Right lobe of liver (tissue), 6 donors: Measurements from ENCODE around the gene IGLL5. TPM values are rescaled to one million over a fixed set of nuclear protein-coding genes. Genes with fewer than 3 reads are reported as not detected.

Source experiments
- ATAC-seq, 4 donors: fragments of 200-7000 bp; cut with Tn5 transposase; one replicate each; pipeline ENCODE4 v1.9.1; 2020; ENCODE audit warnings: mild to moderate bottlenecking in 4 of 4, moderate library complexity in 4 of 4
- DNase-seq, 3 donors: peaks; one replicate each; pipeline ENCODE4 v3.0.0-alpha.2; 2020
- H3K27ac ChIP-seq, 3 donors: fragments of 200-600 bp; one replicate each; pipeline ENCODE4 v1.8.0; 2022
- H3K27me3 ChIP-seq, 2 donors: fragments of 200-600 bp; one replicate each; pipeline ENCODE4 v1.8.0; 2022
- H3K36me3 ChIP-seq, 4 donors: fragments of 200-600 bp; sonication (generic) in 1 of 4; one replicate each; pipeline versions ENCODE4 v1.5.1 to v1.8.0; 2017 to 2022; ENCODE audit warnings: control low read depth in 1 of 4
- H3K4me1 ChIP-seq, 4 donors: fragments of 200-600 bp; sonication (generic) in 1 of 4; one replicate each; pipeline versions ENCODE4 v1.5.1 to v1.8.0; 2017 to 2022; ENCODE audit warnings: control low read depth in 1 of 4
- H3K4me3 ChIP-seq, 3 donors: fragments of 200-600 bp; one replicate each; pipeline ENCODE4 v1.8.0; 2022
- H3K9me3 ChIP-seq, 4 donors: fragments of 200-600 bp; sonication (generic) in 1 of 4; one replicate each; pipeline versions ENCODE4 v1.5.1 to v1.8.0; 2017 to 2022; ENCODE audit warnings: control low read depth in 1 of 4
- POLR2A ChIP-seq: fragments of 450-650 bp; IDR thresholded peaks from one replicate; pipeline ENCODE4 v1.6.1; 2017; ENCODE audit warnings: antibody characterized with exemption, mild to moderate bottlenecking
- WGBS: methylation state at CpG from one replicate; pipeline ENCODE4 v1.1.6; 2018; ENCODE audit warnings: low coverage, low lambda C conversion rate; ENCODE audit not compliant: insufficient coverage; ENCODE audit errors: missing lambda C conversion rate; 5-methylcytosine and 5-hydroxymethylcytosine counted together
- intact Hi-C, 2 donors: fragments of 100-400 bp; cut with DNase I; formaldehyde crosslinking; loops; one replicate each; pipeline versions ENCODE4 v1.11.2 to v1.14.1; 2022
- total RNA-seq, 6 experiments: library from RNA; depleted of rRNA in 2 of 6; stranded (reverse); fragments of >200 nt in 2 of 6; fragmentation: NEBNext Ultra II Directional in 3 of 6; extraction: Animal tissue kit (Norgen Biotek cat#: 25700) in 3 of 6; gene quantifications; one replicate each; pipeline versions ENCODE4 v1.1.0 to v1.2.4, GENCODE V29; 2016 to 2023
- TF ChIP-seq, protein P1 (sequence below), 4 donors: fragments of 200-600 bp in 3 of 4; fragments of 450-650 bp in 1 of 4; IDR thresholded peaks; one replicate each; pipeline versions ENCODE4 v1.5.1 to v1.8.0; 2016 to 2022; ENCODE audit warnings: antibody characterized with exemption in 4 of 4, mild to moderate bottlenecking in 2 of 4
- donor health status: DM: no; HTN: yes; CAD: no.
- donor health status: DM: no; HTN: no; CAD: no.
- donor health status: DM: no; HTN: no; CAD: no.
- donor health status: DM: no; HTN: yes; CAD: no.
- donor health status: DM: no; HTN: yes; CAD: no.

The IGLL5 gene
- total RNA-seq, 6 experiments from 2014 or later, result 1.6 to 4.1 (median 3.1) TPM

DNA sequence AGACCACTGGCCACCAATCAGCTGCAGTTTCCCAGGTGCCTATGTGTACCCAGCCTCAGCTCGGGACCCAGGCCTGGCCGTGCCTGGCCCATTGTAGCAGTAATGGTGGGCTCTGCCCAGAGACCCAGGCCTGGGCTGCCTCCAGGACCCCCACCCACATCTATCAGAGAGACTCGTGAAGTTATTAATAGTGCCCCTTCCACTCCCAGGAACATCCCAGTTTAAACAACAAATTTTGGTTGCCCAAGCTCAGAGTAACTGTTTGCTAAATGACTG, 42.5 kb downstream of the IGLL5 start:
- H3K36me3 ChIP-seq, result no peaks in the 10 kb centered on the region
- no CpG with 5 or more reads among the region's 3 CpGs for WGBS
- TF ChIP-seq, protein P1, sequence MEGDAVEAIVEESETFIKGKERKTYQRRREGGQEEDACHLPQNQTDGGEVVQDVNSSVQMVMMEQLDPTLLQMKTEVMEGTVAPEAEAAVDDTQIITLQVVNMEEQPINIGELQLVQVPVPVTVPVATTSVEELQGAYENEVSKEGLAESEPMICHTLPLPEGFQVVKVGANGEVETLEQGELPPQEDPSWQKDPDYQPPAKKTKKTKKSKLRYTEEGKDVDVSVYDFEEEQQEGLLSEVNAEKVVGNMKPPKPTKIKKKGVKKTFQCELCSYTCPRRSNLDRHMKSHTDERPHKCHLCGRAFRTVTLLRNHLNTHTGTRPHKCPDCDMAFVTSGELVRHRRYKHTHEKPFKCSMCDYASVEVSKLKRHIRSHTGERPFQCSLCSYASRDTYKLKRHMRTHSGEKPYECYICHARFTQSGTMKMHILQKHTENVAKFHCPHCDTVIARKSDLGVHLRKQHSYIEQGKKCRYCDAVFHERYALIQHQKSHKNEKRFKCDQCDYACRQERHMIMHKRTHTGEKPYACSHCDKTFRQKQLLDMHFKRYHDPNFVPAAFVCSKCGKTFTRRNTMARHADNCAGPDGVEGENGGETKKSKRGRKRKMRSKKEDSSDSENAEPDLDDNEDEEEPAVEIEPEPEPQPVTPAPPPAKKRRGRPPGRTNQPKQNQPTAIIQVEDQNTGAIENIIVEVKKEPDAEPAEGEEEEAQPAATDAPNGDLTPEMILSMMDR (IDR thresholded peaks at IDR 0.05), result no peak
- no peak for TF ChIP-seq POLR2A
- no peak overlapping the region for H3K27ac ChIP-seq
- no peaks in the 10 kb centered on the region for H3K27me3 ChIP-seq
- intact Hi-C loops, result no loop called here
- no peaks in the 10 kb centered on the region for H3K9me3 ChIP-seq
- no peak overlapping the region for H3K4me3 ChIP-seq
- DNase-seq (peak in 1 of 3 donors; percentile 46), ATAC-seq (no peak)
- no peaks in the 10 kb centered on the region for H3K4me1 ChIP-seq

DNA sequence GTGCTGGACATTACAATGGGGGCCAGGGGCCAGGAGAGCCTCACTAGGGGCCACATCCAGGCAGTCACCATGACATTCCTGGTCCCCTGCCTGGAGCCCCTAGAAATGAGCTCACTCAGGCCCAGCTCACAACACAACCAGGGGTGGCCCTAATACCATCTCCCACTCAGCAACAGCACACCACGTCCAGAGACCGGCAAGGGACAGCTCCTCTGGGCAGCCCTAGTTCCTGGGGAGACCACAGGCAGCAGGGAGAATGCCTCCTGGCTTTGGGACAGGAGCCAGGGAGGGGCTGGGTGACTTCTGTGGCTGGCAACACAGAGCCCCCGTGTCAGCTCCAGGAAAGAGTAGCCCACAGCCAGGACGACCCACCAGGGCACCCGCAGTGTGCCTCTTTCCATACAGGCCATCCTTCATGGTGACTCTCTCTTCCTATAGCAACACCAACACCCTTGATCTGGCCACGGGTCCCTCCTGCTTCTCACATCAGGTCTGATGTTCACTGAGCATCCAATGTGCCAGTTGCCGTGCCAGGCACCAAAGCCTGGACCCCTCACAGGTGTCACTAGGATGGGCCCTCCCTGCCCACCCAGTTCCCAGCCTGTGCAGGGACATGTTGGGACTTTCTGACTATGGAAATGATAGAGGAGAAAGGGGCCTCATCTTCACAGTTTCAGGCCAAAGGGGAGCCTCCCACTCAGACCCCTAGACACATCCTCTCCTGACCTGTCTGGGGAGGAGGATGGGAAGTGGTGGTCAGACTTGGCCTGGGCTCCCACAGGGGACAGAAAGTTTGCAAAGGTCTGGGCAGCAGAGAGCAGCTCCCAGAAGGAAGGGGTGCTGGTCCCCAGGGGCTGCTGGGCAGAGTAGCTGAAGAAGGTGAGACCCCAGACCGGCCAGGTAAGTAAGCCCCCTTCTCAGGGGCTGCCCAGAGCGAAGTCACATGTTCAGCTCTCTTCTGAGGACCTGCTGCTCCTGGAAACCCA, 43.2 kb downstream of the IGLL5 start:
- Histone ChIP-seq H3K4me3 (no peak overlapping the region), H3K36me3 (no peaks in the 10 kb centered on the region), H3K27me3 (no peaks in the 10 kb centered on the region), H3K4me1 (no peaks in the 10 kb centered on the region), H3K27ac (no peak overlapping the region), H3K9me3 (no peaks in the 10 kb centered on the region)
- DNase-seq, result peak in 1 of 3 donors; percentile 37
- ATAC-seq, result no peak
- 65% methylated on average over 2 of the region's 9 CpGs for WGBS
- TF ChIP-seq, protein P1 (IDR thresholded peaks at IDR 0.05), result no peak
- no peak for TF ChIP-seq POLR2A
- intact Hi-C loops, result no loop called here

DNA sequence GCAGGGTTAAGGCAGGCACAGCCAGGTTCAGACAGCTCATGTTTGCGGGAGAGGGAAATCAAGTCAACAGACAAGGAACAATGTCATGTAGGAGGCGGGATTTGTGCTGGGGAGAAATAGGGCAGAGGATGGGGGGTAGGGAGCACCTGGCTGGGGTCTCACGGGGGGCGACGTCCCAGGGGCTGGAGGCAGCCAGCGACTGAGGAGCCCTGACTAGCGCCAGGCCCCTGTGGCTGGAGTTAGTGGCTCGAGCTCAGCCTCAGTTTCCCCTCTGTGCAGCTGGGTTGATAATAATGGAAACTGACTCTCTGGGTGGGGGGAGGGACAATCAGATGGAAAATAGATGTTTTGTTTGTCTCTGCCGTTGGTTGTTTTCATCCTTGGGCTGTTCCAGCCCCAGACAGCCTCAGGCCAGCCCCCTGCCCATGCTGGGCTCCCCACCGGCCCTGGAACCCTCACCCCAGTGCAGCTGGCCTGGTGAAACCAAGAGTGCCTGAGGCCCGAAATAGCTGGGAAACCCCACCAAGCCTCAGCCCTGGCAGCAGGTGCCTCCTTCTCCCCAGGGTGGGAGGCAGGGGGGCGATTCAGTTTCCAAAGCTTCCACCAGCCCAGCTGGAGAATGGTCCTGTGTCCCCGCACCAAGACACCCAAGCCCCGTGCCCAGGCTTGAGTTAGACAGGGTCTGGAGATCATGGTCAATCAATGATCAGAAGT, 44.1 kb downstream of the IGLL5 start:
- intact Hi-C loops, result no loop called here
- no peaks in the 10 kb centered on the region for H3K36me3 ChIP-seq
- ATAC-seq (no peak), DNase-seq (peak in 1 of 3 donors; percentile 40)
- no peak overlapping the region for H3K27ac ChIP-seq
- no peak overlapping the region for H3K4me3 ChIP-seq
- no peaks in the 10 kb centered on the region for H3K4me1 ChIP-seq
- no peaks in the 10 kb centered on the region for H3K9me3 ChIP-seq
- TF ChIP-seq, protein P1 (IDR thresholded peaks at IDR 0.05), result no peak
- no peak for TF ChIP-seq POLR2A
- WGBS, result 66% methylated on average over 6 of the region's 14 CpGs
- H3K27me3 ChIP-seq, result no peaks in the 10 kb centered on the region

DNA sequence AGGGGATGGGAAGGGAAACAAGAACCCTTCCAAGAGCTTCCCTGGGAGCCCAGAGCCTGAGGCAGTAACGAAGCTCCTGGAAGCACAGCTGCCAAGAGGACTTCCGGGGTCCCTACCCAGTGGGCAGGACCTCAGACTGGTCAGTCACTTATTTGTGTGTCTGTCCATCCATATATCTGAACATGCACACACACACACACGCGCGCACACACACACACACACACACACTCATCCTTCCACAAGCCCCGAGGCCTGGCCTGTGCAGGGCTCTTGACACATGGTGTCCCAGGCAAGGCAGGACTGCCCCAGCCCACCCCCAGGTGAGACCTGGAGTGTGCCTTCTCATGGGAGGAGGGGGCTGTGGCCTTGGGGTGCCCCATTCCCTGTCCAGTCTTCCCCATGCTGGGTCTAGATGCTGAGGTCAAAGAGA, 44.9 kb downstream of the IGLL5 start:
- H3K4me3 ChIP-seq, result no peak overlapping the region
- TF ChIP-seq, protein P1 (IDR thresholded peaks at IDR 0.05), result no peak
- TF ChIP-seq POLR2A, result no peak
- no peaks in the 10 kb centered on the region for H3K36me3 ChIP-seq
- H3K9me3 ChIP-seq, result no peaks in the 10 kb centered on the region
- DNase-seq (peak in 1 of 3 donors; percentile 31), ATAC-seq (no peak)
- H3K27ac ChIP-seq, result no peak overlapping the region
- no CpG with 5 or more reads among the region's 6 CpGs for WGBS
- intact Hi-C loops, result no loop called here
- no peaks in the 10 kb centered on the region for H3K4me1 ChIP-seq
- H3K27me3 ChIP-seq, result no peaks in the 10 kb centered on the region
